NCI-H2227 (cell line): ENCODE results near the gene PRIM2.
"Not testable (repeated sequence)": the region's sequence is repeated elsewhere in the genome, so short reads cannot be mapped to it uniquely, and the experiment has no call there.

Experiments used
- DNase-seq: peaks from one replicate; lab custom pipeline; 2025; ENCODE audit not compliant: unreplicated experiment; lab: John Stamatoyannopoulos, UW

The PRIM2 gene

DNA sequence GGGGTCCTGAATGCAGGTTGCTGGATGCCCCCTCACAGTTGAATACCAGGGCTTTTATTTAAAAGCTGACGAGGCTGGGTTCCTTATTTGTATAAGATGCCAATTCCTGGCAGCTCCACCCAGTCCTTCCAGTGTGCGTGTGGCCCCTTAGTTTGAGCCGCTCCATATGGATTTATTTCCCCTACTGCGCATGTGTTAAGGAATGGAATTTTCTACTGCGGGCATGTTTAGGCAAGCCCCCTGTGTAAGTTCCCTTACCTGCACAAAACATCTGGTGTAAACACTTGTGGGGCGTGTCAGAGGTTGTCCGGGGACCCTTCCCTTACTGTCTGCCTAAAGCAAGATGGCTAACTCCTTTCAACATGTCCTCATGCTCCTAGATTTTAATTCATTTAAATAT lies 174.4 kb downstream of the PRIM2 start:
- DNase-seq, result not testable (repeated sequence)

DNA sequence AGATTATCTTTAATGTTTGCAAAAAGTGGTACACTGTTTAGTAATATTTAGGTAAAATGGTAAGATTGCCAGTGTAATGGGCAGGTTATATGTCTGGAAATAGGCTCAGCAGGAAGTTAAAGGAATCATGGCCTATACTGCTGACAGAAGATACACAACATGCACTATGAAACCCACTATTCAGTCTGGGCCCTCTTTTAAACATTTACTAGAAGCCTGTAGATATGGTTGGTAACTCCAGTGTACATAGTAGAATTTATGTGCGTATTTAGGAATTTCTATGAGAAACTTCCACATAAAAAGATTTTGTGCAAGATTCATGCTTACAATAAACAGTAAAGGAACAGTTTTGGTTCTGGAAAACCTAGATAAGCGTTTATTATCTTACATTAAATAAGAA lies 178.8 kb downstream of the PRIM2 start:
- DNase-seq, result not testable (repeated sequence)

DNA sequence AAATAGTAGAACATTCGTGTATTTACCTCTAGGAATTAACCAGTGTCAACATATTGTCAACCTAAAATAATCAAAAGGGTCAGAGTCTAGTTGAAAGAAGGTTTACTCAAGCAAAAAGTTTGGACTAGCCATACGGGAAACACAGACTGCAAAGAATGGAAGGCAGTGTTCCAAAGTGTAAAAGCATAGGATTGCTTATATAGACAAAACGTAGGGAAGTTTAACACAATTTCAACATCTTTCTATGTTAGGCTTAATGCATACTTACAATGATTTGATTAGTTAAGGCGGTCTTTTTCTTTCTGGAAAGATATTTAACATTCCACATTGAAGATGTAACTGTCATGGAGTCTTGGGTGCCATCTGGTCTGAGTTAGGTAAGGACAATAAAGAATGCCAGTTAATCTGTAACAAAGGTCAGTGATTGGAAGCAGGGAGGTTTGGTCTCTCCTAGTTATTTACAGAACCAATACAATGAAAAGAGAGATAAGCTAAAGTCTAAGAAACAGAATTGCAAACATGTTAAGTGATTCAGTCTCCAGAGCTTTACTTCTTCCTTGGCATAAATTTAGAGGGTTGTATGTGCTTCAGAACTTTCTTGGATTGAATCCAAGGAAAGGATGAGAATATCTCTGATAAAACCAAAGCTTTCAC lies 183.1 kb downstream of the PRIM2 start:
- not testable (repeated sequence) for DNase-seq

DNA sequence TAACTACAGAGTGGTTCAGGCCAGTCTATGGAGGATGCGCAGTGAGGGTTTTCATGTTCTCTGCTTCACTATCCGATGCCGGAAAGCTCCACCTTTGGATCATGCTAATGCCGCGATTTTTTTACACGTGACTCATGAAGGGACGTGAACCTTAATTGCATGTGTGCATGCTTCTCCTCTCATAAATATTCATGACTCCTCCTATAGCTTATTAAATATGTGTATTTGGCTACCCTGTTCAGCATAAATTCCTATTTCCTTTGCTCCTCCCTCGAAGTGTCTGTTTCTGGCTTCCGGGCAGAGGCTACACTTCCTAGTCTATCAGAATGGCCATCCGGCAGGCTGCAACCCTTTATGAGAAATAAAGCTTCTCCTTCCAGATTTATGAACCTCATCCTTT lies 185.0 kb downstream of the PRIM2 start:
- DNase-seq, result not testable (repeated sequence)

DNA sequence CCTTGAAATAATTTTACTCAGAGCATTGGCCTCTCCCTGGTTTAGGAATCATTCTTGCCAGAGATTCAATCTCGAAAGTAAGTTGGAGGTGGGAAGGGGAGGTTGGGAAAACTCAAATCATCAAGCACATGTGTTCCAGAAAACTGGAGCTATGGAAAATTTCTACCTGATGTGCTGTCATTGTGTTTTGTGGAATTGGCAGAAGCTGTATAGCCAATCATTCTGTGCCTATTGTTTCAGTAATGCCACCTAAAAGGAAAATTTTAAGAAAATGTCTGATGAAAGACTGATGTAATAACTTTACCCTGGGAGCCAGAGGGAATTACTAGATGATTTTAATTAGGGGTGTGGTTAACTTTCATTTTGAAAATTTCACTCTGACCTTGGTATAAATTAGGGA lies 187.8 kb downstream of the PRIM2 start:
- DNase-seq, result not testable (repeated sequence)

DNA sequence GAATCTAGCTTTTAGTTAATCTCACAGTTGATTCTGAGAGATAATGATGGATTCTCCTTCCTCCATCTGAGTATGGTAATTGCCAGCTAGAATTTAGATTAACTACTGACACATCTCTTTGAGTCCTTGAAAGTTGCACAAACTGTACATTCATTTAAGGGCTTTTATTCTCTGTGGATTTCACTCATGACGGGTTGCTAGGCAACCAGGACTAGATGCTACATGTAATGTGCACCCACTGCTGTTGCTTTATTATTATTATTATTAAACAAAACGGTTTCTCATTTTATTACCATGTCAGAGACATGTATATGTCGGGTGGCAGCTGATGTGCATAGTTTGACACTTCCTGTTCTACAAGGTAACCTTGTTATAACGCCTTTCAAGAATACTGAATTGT lies 193.0 kb downstream of the PRIM2 start:
- DNase-seq, result peak; percentile 2

DNA sequence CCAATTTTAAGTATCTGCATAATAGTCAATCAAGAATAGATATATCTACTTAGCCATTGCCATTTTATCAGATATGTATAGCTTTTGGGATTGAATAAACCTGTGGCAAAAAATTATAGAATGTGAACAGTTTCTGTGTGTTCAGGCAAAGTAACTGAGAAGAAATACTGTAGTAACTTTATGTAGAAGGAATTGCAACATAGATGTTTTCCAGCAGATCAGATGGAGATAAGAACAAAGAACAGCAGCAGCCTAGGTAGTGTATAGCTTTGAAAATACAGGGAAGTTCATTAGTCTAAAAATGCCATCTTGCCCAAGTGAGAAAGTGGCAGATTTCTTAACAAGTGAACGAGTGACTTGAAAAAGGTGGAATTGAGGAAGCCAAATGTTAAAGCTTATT lies 197.7 kb downstream of the PRIM2 start:
- not testable (repeated sequence) for DNase-seq

DNA sequence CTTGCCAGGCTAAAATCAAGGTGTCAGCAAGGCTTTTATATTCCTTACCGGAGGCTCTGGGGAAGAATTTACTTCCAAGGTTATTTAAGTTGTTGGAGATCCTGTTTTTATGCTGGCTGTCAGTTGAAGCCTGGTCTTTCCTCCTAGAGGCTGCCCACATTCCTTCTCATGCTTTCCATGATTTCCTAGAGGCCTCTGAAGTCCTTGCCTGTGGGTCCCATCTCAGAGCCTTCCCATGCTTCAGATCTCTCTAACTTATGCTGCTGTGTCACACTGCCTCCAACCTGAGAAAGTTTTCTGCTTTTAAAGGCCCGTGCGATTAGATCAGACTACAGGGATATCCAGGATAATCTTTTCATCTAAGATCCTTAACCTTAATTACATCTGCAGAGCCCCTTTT lies 198.4 kb downstream of the PRIM2 start:
- DNase-seq, result not testable (repeated sequence)

DNA sequence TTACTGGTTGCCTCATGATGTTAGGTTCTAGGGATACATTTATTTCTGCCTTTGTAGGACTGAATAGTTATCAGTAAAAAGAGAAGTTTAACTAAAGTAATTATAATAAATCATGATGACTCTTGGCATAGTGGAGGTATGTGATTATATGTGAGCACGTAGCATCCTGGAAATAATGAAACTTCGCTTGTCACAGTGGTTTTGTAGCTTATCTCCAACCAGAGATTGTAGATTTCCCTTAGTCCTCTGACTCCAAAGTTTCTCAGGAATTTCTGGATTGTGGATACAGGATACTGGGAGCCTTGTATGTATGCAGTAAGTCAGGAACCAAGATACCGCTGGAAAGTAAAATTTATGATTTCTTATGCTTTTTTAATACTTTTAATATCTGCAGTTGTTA lies 199.3 kb downstream of the PRIM2 start:
- not testable (repeated sequence) for DNase-seq

DNA sequence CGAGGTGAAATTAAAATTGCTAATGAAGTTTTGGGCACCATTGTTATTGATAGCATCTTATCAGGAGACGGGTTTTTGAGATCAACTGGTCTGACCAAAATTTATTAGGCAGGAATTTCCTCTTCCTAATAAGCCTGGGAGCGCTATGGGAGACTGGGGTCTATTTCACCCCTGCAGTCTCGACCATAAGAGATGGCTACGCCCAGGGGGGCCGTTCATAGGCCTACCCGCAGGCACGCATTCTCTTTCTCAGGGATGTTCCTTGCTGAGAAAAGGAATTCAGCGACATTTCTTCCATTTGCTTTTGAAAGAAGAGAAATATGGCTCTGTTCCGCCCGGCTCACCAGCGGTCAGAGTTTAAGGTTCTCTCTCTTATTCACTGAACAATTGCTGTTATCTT lies 201.8 kb downstream of the PRIM2 start:
- not testable (repeated sequence) for DNase-seq

DNA sequence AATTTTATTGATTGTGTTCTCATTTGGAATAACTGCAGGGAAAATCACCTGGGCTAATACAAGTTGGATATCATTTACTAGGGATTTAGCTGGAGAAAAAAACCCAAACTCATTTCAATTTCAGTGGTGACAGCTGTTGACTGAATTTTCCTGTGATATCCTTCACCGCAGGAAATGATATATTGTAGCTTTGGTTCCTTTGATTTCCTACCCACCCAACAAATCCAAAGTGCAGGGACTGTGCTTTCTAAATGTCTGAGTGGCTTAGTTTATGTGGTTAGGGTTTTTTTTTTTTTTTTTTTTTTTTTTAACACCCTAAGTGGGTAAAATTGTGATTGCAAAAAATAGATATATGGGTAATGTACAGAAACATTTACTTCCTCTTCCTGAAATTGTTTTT lies 203.7 kb downstream of the PRIM2 start:
- DNase-seq, result not testable (repeated sequence)

DNA sequence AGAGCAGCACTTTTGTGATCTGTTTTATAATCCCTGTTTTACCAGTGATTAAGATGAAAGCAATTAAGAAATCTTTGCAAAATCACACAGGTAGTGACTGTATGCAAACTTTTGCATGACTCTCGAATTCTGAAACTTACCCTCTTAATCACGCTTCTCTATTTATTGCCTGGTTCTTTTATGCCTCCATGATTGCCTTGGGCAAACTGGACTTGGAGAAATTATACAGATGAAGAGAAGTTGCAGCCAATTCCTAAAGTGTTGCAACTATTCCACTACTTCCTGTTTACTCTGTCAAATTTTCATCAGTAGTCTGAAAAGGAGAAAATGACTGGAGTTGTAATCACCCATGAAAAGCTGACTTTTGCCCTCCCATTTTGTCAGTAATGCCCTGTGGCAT lies 205.8 kb downstream of the PRIM2 start:
- not testable (repeated sequence) for DNase-seq

DNA sequence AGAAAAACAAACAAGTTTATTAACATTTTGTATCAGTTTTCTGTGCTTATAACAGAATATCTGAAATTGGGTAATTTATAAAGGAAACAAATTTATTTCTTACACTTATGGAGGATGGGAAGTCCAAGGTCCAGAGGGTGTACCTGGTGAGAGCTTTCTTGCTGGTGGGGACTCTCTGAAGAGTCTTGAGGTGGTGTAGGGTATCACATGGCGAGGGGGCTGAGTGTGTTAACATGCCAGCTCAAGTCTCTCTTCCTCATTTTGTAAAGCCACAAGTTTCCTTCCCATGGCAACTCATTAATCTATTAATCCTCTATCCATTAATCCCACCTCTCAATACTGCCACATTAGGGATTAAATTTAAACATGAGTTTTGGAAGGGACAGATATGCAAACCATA lies 212.3 kb downstream of the PRIM2 start:
- not testable (repeated sequence) for DNase-seq

DNA sequence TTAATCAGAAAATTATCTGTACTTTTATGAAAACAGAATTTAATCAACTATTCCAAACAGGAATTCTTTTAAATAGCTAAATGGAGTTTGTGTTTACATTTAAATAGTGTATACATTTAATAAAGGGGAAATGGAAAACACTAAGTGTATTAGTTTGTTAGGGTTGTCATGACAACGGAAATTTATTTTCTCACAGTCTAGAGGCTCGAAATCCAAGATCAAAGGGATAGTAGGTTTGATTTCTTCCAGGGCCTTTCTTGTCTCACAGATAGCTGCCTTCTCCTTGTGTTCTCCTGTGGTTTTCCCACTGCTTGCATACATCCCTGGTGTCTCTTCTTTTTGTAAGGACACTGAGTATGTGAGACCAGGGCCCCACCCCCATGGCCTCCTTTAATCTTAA lies 215.2 kb downstream of the PRIM2 start:
- not testable (repeated sequence) for DNase-seq

DNA sequence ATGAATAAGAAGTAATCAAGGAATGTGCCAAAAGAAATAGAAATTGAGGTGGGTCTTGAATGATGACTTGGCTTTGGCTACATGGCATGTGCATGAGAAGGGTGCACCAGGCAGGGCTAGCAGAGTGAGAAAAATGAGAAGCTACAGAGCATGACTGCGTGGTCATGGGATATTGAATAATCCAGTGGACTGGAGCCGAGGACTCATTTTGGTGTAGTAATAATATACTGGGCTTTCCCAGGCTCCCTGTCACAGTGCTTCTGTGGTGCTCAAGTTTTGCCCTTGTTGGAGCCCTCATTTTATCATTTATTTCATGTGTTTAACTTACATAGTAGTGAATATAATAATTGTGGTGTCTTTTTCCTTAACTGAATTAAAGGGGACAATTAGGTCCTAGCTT lies 217.7 kb downstream of the PRIM2 start:
- DNase-seq, result not testable (repeated sequence)

DNA sequence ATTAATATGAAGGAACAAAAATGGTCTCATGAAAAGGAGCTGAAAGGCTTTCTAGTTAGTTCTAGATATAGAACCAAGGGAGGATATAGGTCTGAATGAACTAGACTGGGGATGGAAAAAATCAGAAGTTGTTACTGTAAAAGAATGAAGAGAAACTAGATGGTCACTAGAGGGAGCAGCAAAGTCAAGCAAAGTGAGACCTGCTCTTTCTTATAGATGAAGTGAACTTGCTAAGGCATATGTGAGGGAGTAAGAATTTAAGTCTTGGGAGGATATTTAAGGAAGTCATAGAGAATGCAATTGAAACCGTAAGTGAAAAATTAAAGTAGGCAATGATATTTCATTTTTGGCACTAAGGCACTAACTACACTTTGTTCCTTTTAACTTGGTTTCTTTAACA lies 218.6 kb downstream of the PRIM2 start:
- peak; percentile 2 for DNase-seq

DNA sequence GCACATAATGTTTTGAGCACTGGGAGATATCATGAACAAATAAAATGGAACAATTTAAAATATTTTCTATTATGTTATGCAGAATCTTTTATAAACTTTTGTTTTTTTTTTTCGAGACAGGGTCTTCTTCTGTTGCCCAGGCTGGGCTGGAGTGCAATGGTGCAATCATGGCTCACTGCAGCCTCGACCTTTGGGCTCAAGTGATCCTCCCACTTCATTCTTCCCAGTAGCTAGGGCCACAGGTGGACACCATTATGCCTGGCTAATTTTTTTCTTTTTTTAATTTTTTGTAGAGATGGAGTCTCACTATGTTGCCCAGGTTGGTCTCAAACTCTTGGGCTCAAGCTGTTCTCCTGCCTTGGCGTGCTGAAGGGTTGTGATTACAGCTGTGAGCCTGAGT lies 220.5 kb downstream of the PRIM2 start:
- DNase-seq, result not testable (repeated sequence)

DNA sequence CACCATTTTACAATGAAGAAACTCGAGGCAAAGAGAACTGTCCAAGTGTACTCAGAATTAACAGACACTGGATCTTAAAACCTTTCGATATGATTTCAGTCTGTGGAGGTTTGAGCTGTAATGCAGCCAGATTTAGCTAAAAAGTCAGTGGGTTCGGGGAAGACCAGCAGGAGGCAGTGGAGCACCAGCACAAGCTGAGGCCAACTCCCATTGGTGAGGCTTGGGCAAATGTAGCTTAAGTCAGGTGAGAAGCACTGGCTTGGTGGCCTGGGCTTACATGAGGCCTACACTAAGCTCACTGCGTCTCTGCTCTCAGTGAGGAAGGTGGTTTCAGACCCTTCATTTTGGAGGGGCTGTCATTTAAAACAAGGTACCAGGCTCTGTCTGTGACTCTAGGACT lies 234.5 kb downstream of the PRIM2 start:
- not testable (repeated sequence) for DNase-seq

DNA sequence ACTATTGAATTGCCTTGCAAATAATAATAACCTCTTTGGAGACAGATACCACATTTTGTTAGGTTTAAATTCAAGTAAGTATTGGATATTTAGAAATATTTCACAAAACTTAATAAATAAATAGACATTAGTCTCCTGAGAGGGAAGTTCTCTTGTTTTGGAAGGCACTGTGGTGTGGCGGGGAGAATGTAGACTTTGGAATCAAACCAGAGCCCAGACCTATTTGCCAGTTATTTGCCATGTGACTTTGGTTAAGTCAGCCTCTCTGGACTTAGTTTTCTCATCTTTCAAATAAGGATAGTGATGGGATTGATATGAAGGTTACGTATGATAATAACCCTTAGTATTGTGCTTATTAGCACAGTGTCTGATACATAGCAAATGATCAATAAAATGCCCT lies 240.4 kb downstream of the PRIM2 start:
- DNase-seq, result not testable (repeated sequence)

DNA sequence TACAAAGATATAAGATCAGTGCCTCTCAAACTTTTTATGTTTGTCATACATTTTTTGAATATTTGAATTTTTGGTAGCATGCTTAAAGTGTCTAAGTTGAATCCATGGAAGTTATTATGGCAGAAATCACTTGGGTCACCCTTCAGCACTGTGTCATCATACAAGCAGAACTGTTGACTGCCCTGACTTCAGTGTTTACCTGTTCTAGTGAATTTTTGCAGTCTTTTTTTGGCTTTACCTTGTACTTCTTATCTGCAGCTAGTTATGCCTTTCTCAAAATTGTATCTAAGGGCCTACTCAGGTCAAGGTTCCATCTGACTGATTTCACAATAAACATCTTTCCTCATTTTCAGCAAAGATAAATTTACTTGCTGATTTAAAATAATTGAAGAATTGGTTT lies 241.7 kb downstream of the PRIM2 start:
- DNase-seq, result not testable (repeated sequence)

DNA sequence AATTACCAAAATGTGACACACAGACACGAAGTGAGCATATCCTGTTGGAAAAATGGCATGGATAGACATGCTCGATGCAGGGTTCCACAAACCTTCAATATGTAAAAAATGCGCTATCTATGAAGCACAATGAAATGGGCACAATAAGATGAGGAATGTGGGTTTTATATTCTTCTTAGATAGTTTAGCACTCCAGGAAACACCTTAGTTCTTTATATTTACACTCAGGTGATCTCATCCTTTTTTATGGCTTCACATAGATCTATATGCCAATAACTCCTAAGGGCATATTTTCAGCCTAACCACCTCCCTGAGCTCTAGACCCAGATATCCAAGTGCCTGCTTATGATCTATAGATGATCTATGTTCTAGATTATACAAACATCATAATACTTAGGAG lies 244.8 kb downstream of the PRIM2 start:
- DNase-seq, result not testable (repeated sequence)

DNA sequence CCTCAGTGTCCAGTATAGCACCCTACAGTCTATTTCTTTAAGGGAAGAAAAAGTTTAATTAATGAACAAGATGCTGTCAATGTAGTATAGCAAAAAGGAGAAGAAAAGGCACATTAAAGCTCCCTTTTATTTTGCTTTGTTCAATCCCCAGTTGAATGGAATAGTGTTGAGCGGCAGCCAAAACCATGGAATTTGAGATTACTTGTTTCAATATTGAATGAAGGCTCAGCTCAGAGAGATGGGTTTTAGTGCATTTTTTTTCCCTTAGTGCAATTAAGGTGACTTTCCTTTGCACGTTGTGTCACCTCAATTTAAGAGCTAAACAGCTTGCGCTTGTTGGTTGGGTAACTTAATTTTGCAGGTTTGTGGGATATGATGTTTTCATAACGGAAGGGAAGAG lies 254.7 kb downstream of the PRIM2 start:
- not testable (repeated sequence) for DNase-seq

DNA sequence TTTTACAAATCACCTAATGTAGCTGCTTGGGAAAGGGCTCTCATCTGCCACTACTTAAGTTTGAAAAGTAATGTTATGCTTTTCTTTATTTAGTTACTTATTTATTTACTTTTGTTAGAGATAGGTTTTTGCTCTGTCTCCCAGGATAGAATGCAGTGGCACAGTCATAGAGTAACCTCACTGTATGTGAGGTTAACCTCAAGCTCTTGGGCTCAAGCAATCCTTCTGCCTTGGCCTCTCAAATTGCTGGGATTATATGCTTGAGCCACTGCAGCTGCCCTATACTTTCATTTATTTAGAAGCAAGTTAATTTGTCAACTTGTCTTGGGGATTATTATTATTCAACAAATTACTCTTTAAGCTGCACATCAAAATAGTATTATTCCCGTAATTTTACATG lies 255.4 kb downstream of the PRIM2 start:
- DNase-seq, result not testable (repeated sequence)
